Endothelial cell of umbilical vein (primary cell): Measurements from ENCODE around the gene GP9. TPM values are rescaled to one million over a fixed set of nuclear protein-coding genes. Genes with fewer than 3 reads are reported as not detected.

Source experiments
- BruUV-seq: library from RNA; stranded (reverse); fragments of 400-500 nt; replicated peaks from 2 replicates; lab custom pipeline; 2021; lab: Mats Ljungman, UMichigan
- CTCF ChIA-PET: fragments of 300-600, 350-600 bp; sonication (Branson Sonifier 250); formaldehyde crosslinking; loops from one replicate; lab custom pipeline; 2021; ENCODE audit warnings: antibody characterized with exemption, inconsistent platforms; lab: Charles Lee
- POLR2A ChIA-PET: fragments of 300-600, 350-600 bp; sonication (Branson Sonifier 250); formaldehyde crosslinking; loops from one replicate; lab custom pipeline; 2021; ENCODE audit warnings: antibody characterized with exemption, inconsistent platforms; lab: Charles Lee
- DNase-seq: peaks from one replicate; pipeline ENCODE4 v3.0.0-alpha.2; 2011; ENCODE audit warnings: low read depth, low spot score
- FAIRE-seq: peaks from 2 replicates; lab custom pipeline; 2011; peaks lifted over from hg19 to GRCh38; lab: Jason Lieb, UNC
- H2AFZ ChIP-seq: 2 replicates; pipeline ENCODE4 v1.6.0; 2012; ENCODE audit warnings: low read depth, low read length, control low read depth, inconsistent platforms
- H3K27ac ChIP-seq: 2 replicates; pipeline ENCODE4 v1.5.1; 2011; ENCODE audit warnings: low read depth, mild to moderate bottlenecking, control low read depth, low read length, moderate library complexity; ENCODE audit not compliant: insufficient read depth
- H3K27me3 ChIP-seq, 2 experiments: 2 replicates each; pipeline versions ENCODE4 v1.6.0 to v1.6.1; 2011; ENCODE audit warnings: low read length in 2 of 2, mixed read lengths in 1 of 2; ENCODE audit not compliant: control insufficient read depth in 2 of 2, insufficient read depth in 2 of 2
- H3K36me3 ChIP-seq, 2 experiments: 2 replicates in 1 of 2; 3 replicates in 1 of 2; pipeline ENCODE4 v1.5.1; 2011; ENCODE audit warnings: low read length in 2 of 2, mild to moderate bottlenecking in 1 of 2, moderate library complexity in 1 of 2; ENCODE audit not compliant: control insufficient read depth in 2 of 2, insufficient read depth in 2 of 2; ENCODE audit errors: extremely low read depth in 1 of 2
- H3K4me1 ChIP-seq: 3 replicates; pipeline ENCODE4 v1.5.1; 2011; ENCODE audit warnings: mild to moderate bottlenecking, low read length; ENCODE audit not compliant: control insufficient read depth, insufficient read depth; ENCODE audit errors: extremely low read depth
- H3K4me2 ChIP-seq: 2 replicates; pipeline ENCODE4 v1.6.1; 2011; ENCODE audit warnings: low read length, control low read depth, mixed read lengths; ENCODE audit not compliant: insufficient read depth
- H3K4me3 ChIP-seq, 3 experiments: fragments of 200-600 bp in 1 of 3; sonication (generic), shearing (Covaris generic) in 1 of 3; replicated peaks in 1 of 3; 2 replicates each; pipeline ENCODE4 v1.5.1; 2011 to 2016; ENCODE audit warnings: control low read depth in 3 of 3, low read length in 3 of 3, mild to moderate bottlenecking in 2 of 3, inconsistent platforms in 1 of 3, low read depth in 1 of 3, moderate library complexity in 1 of 3; ENCODE audit not compliant: insufficient read depth in 1 of 3
- H3K79me2 ChIP-seq: 2 replicates; pipeline ENCODE4 v1.6.0; 2012; ENCODE audit warnings: low read length, inconsistent platforms; ENCODE audit not compliant: control insufficient read depth, insufficient read depth
- H3K9ac ChIP-seq: replicated peaks from 2 replicates; pipeline ENCODE3; 2011; ENCODE audit warnings: low read length, control low read depth; ENCODE audit not compliant: insufficient read depth; ENCODE audit errors: extremely low read depth
- H3K9me1 ChIP-seq: replicated peaks from 3 replicates; pipeline ENCODE4 v1.6.0; 2011; ENCODE audit warnings: mild to moderate bottlenecking, low read length; ENCODE audit not compliant: control insufficient read depth, insufficient read depth; ENCODE audit errors: extremely low read depth
- H3K9me3 ChIP-seq: replicated peaks from 2 replicates; pipeline ENCODE4 v1.5.1; 2012; ENCODE audit warnings: low read length, inconsistent platforms; ENCODE audit not compliant: control insufficient read depth, insufficient read depth
- H4K20me1 ChIP-seq: replicated peaks from 2 replicates; pipeline ENCODE3; 2011; ENCODE audit warnings: mild to moderate bottlenecking, low read length; ENCODE audit not compliant: control insufficient read depth, insufficient read depth; ENCODE audit errors: extremely low read depth
- EZH2 ChIP-seq: IDR thresholded peaks from 2 replicates; pipeline ENCODE4 v1.6.1; 2012; ENCODE audit warnings: borderline replicate concordance, low read depth, mild to moderate bottlenecking, moderate library complexity, low read length, inconsistent platforms; ENCODE audit not compliant: severe bottlenecking
- FOS ChIP-seq: IDR thresholded peaks from 2 replicates; pipeline ENCODE4 v1.6.1; 2011; ENCODE audit warnings: mild to moderate bottlenecking, low read length, moderate library complexity, borderline replicate concordance; ENCODE audit not compliant: insufficient read depth
- GATA2 ChIP-seq: IDR thresholded peaks from 2 replicates; pipeline ENCODE4 v1.7.0; 2011; ENCODE audit warnings: low read depth, mild to moderate bottlenecking, moderate library complexity, mixed read lengths, low read length; ENCODE audit not compliant: insufficient read length, insufficient read depth
- JUN ChIP-seq: IDR thresholded peaks from 2 replicates; pipeline ENCODE4 v1.6.1; 2011; ENCODE audit warnings: borderline replicate concordance, low read depth; ENCODE audit not compliant: insufficient read length, insufficient read depth
- MYC ChIP-seq: IDR thresholded peaks from one replicate; pipeline ENCODE4 v1.6.1; 2011; ENCODE audit warnings: mild to moderate bottlenecking, low read depth, low read length
- POLR2A ChIP-seq: IDR thresholded peaks from 2 replicates; pipeline ENCODE4 v1.6.1; 2012; ENCODE audit warnings: low read depth, mild to moderate bottlenecking, control low read depth, low read length
- POLR2AphosphoS5 ChIP-seq: IDR thresholded peaks from 2 replicates; pipeline ENCODE4 v1.6.1; 2012; ENCODE audit warnings: low read depth, mild to moderate bottlenecking, control low read depth, low read length, moderate library complexity; ENCODE audit not compliant: insufficient read depth
- dilution Hi-C: fragments of 300-500 bp; cut with MboI; formaldehyde crosslinking; loops from one replicate; pipeline ENCODE4 v1.15.0; 2019; ENCODE audit warnings: low sequenced_read_pairs; ENCODE audit not compliant: extremely low pct_ligation_motif_present
- intact Hi-C: fragments of 100-400 bp; cut with micrococcal nuclease; formaldehyde crosslinking; loops from one replicate; pipeline ENCODE4 v1.10.0; 2022
- polyA plus RNA-seq, 4 experiments: library from polyadenylated mRNA; depleted of rRNA in 3 of 4; stranded (reverse) in 3 of 4; unstranded in 1 of 4; fragments of >200 nt; gene quantifications; 2 replicates each; pipeline versions ENCODE4 v1.2.1 to v1.2.3, GENCODE V29; 2011 to 2012; ENCODE audit warnings: missing spikeins in 1 of 4
- total RNA-seq: library from RNA; stranded (reverse); gene quantifications from 2 replicates; pipeline ENCODE4 v1.2.3, GENCODE V29; 2021
- TF ChIP-seq, protein P1 (sequence below), 2 donors: IDR thresholded peaks; 1 replicate in 1 of 2; 2 replicates in 1 of 2; pipeline ENCODE4 v1.5.1; 2011; ENCODE audit warnings: low read length in 2 of 2, mild to moderate bottlenecking in 2 of 2, moderate library complexity in 2 of 2, control low read depth in 1 of 2, inconsistent platforms in 1 of 2, low read depth in 1 of 2; ENCODE audit not compliant: insufficient read depth in 1 of 2; ENCODE audit errors: extremely low read depth in 1 of 2
- TF ChIP-seq, protein P2 (sequence below): IDR thresholded peaks from 2 replicates; pipeline ENCODE4 v1.6.1; 2011; ENCODE audit not compliant: insufficient read depth, insufficient read length

The GP9 gene
- total and polyA plus RNA-seq, 2 donors (not counting 3 experiments of a cell fraction or from before 2014, with no cell fraction given): not detected

DNA sequence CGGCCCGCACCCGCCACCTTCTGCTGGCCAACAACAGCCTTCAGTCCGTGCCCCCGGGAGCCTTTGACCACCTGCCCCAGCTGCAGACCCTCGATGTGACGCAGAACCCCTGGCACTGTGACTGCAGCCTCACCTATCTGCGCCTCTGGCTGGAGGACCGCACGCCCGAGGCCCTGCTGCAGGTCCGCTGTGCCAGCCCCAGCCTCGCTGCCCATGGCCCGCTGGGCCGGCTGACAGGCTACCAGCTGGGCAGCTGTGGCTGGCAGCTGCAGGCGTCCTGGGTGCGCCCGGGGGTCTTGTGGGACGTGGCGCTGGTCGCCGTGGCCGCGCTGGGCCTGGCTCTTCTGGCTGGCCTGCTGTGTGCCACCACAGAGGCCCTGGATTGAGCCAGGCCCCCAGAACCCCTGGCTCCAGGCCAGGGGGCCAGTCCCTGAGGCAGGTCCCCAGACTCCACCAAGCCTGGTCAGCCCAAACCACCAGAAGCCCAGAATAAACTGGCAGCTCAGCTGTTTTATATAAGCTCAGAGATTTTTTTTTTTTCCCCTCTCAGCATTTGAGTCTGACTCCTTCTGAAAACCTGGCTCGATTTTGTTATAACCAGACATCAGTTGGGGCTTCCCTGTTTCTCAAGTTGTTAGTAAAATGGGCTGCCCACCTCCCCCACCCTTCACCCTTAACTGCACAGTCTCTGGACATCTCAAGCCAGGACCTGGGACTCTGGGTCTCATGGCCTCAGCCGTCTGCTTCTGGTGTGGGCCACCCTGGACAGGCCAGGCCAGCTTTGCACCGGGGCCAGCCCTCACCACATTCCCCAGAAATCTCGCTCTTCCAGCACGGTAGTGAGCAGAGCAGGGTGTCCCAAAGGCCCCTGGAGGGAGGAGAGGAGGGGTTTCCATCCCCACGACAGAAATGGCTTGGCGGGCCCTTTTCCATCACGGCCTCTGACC lies 1.6 kb downstream of the GP9 start:
- no peak overlapping the region for H3K27ac ChIP-seq
- H3K4me1 ChIP-seq: no peaks in the 10 kb centered on the region
- no peaks in the 10 kb centered on the region for H3K79me2 ChIP-seq
- no peak overlapping the region for H2AFZ ChIP-seq
- H4K20me1 ChIP-seq: no peaks in the 10 kb centered on the region
- POLR2A ChIA-PET: no interaction called here
- dilution Hi-C loops (no loop called here), intact Hi-C loops (no loop called here)
- no peak overlapping the region for H3K4me3 ChIP-seq
- TF ChIP-seq, protein P1, sequence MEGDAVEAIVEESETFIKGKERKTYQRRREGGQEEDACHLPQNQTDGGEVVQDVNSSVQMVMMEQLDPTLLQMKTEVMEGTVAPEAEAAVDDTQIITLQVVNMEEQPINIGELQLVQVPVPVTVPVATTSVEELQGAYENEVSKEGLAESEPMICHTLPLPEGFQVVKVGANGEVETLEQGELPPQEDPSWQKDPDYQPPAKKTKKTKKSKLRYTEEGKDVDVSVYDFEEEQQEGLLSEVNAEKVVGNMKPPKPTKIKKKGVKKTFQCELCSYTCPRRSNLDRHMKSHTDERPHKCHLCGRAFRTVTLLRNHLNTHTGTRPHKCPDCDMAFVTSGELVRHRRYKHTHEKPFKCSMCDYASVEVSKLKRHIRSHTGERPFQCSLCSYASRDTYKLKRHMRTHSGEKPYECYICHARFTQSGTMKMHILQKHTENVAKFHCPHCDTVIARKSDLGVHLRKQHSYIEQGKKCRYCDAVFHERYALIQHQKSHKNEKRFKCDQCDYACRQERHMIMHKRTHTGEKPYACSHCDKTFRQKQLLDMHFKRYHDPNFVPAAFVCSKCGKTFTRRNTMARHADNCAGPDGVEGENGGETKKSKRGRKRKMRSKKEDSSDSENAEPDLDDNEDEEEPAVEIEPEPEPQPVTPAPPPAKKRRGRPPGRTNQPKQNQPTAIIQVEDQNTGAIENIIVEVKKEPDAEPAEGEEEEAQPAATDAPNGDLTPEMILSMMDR (IDR thresholded peaks at IDR 0.05; ENCODE audit: extremely low read depth in 1 of 2, insufficient read depth in 1 of 2, low read depth in 1 of 2, low read length in 2 of 2): no peak
- TF ChIP-seq GATA2 (no peak), EZH2 (no peak), FOS (no peak), JUN (no peak), MYC (no peak), POLR2AphosphoS5 (no peak), POLR2A (no peak)
- TF ChIP-seq, protein P2, sequence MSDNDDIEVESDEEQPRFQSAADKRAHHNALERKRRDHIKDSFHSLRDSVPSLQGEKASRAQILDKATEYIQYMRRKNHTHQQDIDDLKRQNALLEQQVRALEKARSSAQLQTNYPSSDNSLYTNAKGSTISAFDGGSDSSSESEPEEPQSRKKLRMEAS: no peak
- H3K27me3 ChIP-seq: no peaks in the 10 kb centered on the region
- BruUV-seq: no TSS peak
- CTCF ChIA-PET: interaction anchor here (1.4 to 2.7 kb wide), 2 partner anchors 9 to 10 kb away, joined by 3 to 13 read pairs; no protein-coding TSS in a partner anchor
- H3K9ac ChIP-seq: no peak overlapping the region
- FAIRE-seq (no peak), DNase-seq (no peak)
- H3K9me3 ChIP-seq: no peaks in the 10 kb centered on the region
- no peaks in the 10 kb centered on the region for H3K36me3 ChIP-seq
- H3K4me2 ChIP-seq: no peak overlapping the region
- H3K9me1 ChIP-seq: no peaks in the 10 kb centered on the region
